AG04449 (cell line): ENCODE results near the gene EXOC6B.

Experiments used
- CTCF ChIA-PET: fragments of 350-600 bp; formaldehyde crosslinking; extraction: SDS; loops from one replicate; lab custom pipeline; 2021; ENCODE audit warnings: antibody characterized with exemption; lab: Yijun Ruan, JAX
- POLR2A ChIA-PET: fragments of 400-600, 350-600 bp; formaldehyde crosslinking; extraction: SDS; loops from one replicate; lab custom pipeline; 2020; ENCODE audit warnings: antibody characterized with exemption, inconsistent platforms; lab: Yijun Ruan, JAX
- DNase-seq: peaks from one replicate; pipeline ENCODE4 v3.0.0-alpha.2; 2010; ENCODE audit warnings: low read depth, low spot score
- H3K4me3 ChIP-seq: 2 replicates; pipeline ENCODE4 v1.5.1; 2011; ENCODE audit warnings: low read depth, mild to moderate bottlenecking, control low read depth, low read length
- TF ChIP-seq, protein P1 (sequence below): IDR thresholded peaks from one replicate; pipeline ENCODE4 v1.5.1; 2011; ENCODE audit warnings: mild to moderate bottlenecking, moderate library complexity, low read length, control low read depth, inconsistent platforms; ENCODE audit not compliant: insufficient read depth; ENCODE audit errors: missing control alignments

EXOC6B gene

DNA sequence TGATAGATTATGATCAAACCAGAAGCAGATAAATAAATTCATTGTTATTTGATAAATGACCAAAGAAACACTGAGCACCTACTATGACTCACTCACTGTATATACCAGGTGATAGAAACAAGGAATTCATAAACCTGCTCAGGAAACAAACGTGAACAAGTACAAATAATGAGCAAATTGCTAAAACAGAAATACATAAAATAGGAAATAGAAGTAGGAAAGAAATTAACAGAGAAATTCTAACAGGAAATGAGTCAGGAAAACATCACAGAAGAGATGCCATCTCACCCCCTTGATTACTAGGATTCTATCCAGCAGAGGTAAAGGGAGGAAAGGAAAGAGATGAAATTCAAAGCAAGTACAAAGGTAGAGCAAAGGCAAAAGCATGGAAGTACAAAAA, 31.3 kb downstream of the EXOC6B start:
- H3K4me3 ChIP-seq, result no peak overlapping the region
- no peak for DNase-seq
- TF ChIP-seq, protein P1, sequence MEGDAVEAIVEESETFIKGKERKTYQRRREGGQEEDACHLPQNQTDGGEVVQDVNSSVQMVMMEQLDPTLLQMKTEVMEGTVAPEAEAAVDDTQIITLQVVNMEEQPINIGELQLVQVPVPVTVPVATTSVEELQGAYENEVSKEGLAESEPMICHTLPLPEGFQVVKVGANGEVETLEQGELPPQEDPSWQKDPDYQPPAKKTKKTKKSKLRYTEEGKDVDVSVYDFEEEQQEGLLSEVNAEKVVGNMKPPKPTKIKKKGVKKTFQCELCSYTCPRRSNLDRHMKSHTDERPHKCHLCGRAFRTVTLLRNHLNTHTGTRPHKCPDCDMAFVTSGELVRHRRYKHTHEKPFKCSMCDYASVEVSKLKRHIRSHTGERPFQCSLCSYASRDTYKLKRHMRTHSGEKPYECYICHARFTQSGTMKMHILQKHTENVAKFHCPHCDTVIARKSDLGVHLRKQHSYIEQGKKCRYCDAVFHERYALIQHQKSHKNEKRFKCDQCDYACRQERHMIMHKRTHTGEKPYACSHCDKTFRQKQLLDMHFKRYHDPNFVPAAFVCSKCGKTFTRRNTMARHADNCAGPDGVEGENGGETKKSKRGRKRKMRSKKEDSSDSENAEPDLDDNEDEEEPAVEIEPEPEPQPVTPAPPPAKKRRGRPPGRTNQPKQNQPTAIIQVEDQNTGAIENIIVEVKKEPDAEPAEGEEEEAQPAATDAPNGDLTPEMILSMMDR, result no peak
- POLR2A ChIA-PET, result no interaction called here
- CTCF ChIA-PET, result interaction anchor here (0.7 to 2.8 kb wide), 4 partner anchors 16 to 67 kb away, joined by 4 to 16 read pairs (median 6); no protein-coding TSS in a partner anchor

- ChIA-PET POLR2A (no interaction called here), CTCF (interaction anchor here (0.7 to 2.8 kb wide), 6 partner anchors 10 to 68 kb away, joined by 3 to 16 read pairs (median 6); no protein-coding TSS in a partner anchor)
- TF ChIP-seq, protein P1, result no peak
- no peak for DNase-seq
- no peak overlapping the region for H3K4me3 ChIP-seq
Observed at GRCh38 chr2:72793798-72794440, 31.9 kb downstream of the EXOC6B start.

DNA sequence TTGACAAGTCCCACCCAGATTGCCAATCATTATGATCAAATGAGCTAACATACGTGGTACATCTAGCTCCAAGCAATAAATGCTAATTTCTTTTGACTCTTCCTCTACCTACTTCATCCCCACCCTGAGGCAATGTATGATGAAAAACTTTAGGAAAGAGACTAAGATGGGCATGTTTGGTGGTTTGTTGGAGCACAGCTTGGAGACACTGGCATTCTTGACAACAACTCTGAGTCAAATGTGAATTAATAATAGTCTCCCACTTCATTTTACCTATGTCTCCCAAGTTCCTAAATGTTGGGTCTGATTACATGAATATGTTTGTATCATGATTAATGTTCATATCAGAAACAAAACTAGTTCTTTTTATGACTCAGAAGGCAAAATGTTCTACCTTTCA, 36.6 kb downstream of the EXOC6B start:
- POLR2A ChIA-PET, result no interaction called here
- no peak for DNase-seq
- H3K4me3 ChIP-seq, result no peak overlapping the region
- TF ChIP-seq, protein P1, result no peak
- CTCF ChIA-PET, result interaction anchor here (1.3 to 4.3 kb wide), 3 partner anchors 70 to 184 kb away, joined by 3 to 31 read pairs (median 18); no protein-coding TSS in a partner anchor

GRCh38 chr2:72788756-72789155, 37.1 kb downstream of the EXOC6B start:
- no peak overlapping the region for H3K4me3 ChIP-seq
- TF ChIP-seq, protein P1, result no peak
- ChIA-PET CTCF (interaction anchor here (1.3 to 4.3 kb wide), 3 partner anchors 71 to 185 kb away, joined by 3 to 31 read pairs (median 18); no protein-coding TSS in a partner anchor), POLR2A (no interaction called here)
- DNase-seq, result no peak

GRCh38 chr2:72785517-72785916, 40.3 kb downstream of the EXOC6B start:
- H3K4me3 ChIP-seq, result no peak overlapping the region
- POLR2A ChIA-PET, result no interaction called here
- TF ChIP-seq, protein P1, result no peak
- no peak for DNase-seq
- CTCF ChIA-PET, result interaction anchor here (1.3 kb wide), 1 partner anchor 378 kb away, joined by 3 read pairs; no protein-coding TSS in a partner anchor

DNA sequence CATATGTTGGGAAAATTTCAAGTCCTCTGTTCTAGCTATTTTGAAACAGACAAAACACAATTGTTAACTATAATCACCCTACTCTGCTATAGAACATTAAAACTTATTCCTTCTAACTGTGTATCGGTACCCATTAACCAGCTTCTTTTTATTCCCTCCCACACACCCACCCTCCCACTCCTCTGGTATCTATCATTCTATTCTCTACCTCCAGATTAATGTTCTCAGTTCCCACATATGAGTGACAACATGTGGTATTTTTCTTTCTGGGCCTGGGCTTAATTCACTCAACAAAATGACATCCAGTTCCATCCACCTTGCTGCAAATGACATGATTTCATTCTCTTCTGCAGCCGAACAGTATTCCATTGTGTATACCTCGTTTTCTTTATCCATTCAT, 43.3 kb downstream of the EXOC6B start:
- TF ChIP-seq, protein P1, result no peak
- no peak overlapping the region for H3K4me3 ChIP-seq
- no peak for DNase-seq
- POLR2A ChIA-PET, result no interaction called here
- CTCF ChIA-PET, result interaction anchor here (1.0 to 3.8 kb wide), 5 partner anchors 13 to 395 kb away, joined by 3 to 14 read pairs (median 5); no protein-coding TSS in a partner anchor
